ENCODE measurements around the gene COL5A2.

COL5A2 gene

DNA sequence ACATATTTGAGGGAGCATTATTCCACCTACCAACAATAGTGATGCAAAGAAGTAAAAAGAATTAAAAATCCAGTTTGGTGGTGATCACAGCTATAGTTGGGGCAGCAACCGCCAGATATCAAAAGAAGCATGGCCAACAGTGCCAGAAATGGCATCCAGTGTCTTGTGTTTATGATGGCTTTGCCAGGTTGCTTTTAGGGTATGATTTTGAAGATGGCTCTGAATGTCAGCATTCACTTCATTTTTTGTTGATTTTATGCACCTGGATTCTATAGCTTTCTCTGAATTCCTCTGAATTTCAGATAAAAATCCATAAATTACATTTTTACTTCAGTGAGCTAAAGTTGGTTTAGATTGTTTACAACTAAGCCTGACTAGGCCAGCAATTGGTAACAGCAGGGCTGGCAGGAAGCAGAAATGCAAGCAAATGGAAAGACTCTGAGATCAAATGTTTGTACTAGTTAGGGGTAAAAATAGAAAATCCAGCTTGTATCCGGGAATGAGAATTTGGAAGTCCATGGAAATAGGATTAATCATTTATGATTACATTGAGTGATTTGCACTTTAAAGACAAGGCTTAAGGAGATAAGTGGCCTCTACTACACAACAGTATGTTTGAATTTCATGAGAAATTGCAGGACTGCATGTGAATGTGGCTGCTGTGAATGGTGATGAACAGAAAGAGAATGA, 165.0 kb downstream of the COL5A2 start:
- Histone ChIP-seq H3K4me3 (ENCODE audit: low read depth, low read length) (no peak overlapping the region), H3K27me3 (no peaks in the 10 kb centered on the region), H3K36me3 (no peaks in the 10 kb centered on the region), H3K4me1 (no peaks in the 10 kb centered on the region), H3K9me3 (no peaks in the 10 kb centered on the region)
- no peak for DNase-seq
- TF ChIP-seq, protein P1, sequence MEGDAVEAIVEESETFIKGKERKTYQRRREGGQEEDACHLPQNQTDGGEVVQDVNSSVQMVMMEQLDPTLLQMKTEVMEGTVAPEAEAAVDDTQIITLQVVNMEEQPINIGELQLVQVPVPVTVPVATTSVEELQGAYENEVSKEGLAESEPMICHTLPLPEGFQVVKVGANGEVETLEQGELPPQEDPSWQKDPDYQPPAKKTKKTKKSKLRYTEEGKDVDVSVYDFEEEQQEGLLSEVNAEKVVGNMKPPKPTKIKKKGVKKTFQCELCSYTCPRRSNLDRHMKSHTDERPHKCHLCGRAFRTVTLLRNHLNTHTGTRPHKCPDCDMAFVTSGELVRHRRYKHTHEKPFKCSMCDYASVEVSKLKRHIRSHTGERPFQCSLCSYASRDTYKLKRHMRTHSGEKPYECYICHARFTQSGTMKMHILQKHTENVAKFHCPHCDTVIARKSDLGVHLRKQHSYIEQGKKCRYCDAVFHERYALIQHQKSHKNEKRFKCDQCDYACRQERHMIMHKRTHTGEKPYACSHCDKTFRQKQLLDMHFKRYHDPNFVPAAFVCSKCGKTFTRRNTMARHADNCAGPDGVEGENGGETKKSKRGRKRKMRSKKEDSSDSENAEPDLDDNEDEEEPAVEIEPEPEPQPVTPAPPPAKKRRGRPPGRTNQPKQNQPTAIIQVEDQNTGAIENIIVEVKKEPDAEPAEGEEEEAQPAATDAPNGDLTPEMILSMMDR (IDR thresholded peaks at IDR 0.05; ENCODE audit: low read depth, low read length) = no peak

DNA sequence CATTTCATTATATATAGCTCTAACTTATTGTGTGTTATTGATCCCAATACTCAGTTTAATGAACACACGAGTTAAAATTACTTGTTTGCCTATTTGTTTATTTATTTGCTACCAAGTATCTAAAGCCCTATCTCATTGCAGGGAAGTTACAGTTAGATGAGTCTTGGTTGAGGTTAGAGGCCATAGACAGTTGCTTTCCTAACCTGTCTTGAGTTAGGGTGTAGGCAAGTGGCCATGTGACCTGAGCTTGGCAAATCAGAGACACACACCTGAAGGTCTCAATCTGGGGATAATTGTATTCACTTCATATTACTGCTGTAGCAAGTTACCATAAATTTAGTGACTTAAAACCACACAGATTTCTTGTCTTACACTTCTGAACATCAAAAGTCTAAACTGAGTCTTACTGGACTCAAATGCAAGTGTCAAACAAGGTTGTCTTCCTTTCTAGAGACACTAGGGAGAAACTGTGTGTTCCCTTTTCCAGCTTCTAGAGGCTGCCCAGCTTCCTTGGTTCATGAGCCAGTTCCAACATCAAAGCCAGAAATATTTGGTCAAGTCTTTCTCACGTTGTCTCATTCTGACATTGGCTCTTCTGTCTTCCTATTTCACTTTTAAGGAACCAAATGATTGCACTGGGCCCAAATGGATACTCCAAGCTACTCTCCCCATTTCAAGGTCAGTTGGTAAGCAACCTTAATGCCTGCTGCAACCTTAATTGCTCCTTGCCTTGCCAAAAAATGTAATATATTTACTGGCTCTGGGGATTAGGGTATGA, 165.7 kb downstream of the COL5A2 start:
- no peak for DNase-seq
- Histone ChIP-seq H3K9me3 (no peaks in the 10 kb centered on the region), H3K36me3 (no peaks in the 10 kb centered on the region), H3K27me3 (no peaks in the 10 kb centered on the region), H3K4me3 (ENCODE audit: low read depth, low read length) (no peak overlapping the region), H3K4me1 (no peaks in the 10 kb centered on the region)
- TF ChIP-seq, protein P1 (IDR thresholded peaks at IDR 0.05; ENCODE audit: low read depth, low read length) = no peak

DNA sequence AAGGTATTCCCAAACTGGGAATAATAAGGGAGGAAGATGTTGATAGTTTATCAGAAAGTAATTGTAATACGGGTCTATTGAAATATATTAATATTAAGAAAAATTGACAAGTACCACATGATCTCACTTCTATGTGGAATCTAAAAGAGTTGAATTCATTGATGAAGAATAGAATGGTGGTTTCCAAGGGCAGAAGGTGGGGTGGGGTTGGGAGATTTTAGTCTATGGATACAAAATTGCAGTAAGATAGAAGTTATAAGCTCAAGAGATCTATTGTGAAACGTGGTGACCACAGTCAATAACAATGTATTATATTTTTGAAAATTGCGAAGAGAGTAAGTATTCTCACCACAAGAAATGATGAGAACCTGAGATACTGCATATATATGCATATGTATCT, 166.5 kb downstream of the COL5A2 start:
- H3K9me3 ChIP-seq = no peaks in the 10 kb centered on the region
- no peak for DNase-seq
- TF ChIP-seq, protein P1 (IDR thresholded peaks at IDR 0.05; ENCODE audit: low read depth, low read length) = no peak
- H3K27me3 ChIP-seq = no peaks in the 10 kb centered on the region
- H3K36me3 ChIP-seq = no peaks in the 10 kb centered on the region
- no peaks in the 10 kb centered on the region for H3K4me1 ChIP-seq
- H3K4me3 ChIP-seq (ENCODE audit: low read depth, low read length) = no peak overlapping the region

DNA sequence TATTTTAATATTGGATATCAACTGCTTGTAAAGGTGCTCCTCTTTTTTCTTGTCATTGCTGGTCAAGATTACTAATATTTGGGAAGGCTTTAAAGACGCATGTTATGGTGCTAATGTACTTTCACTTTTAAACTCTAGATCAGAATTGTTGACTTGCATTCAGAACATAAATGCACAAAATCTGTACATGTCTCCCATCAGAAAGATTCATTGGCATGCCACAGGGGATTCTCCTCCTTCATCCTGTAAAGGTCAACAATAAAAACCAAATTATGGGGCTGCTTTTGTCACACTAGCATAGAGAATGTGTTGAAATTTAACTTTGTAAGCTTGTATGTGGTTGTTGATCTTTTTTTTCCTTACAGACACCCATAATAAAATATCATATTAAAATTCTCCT, 167.2 kb downstream of the COL5A2 start:
- H3K9me3 ChIP-seq = no peaks in the 10 kb centered on the region
- no peaks in the 10 kb centered on the region for H3K4me1 ChIP-seq
- H3K4me3 ChIP-seq (ENCODE audit: low read depth, low read length) = no peak overlapping the region
- TF ChIP-seq, protein P1 (IDR thresholded peaks at IDR 0.05; ENCODE audit: low read depth, low read length) = no peak
- no peak for DNase-seq
- no peaks in the 10 kb centered on the region for H3K27me3 ChIP-seq
- no peaks in the 10 kb centered on the region for H3K36me3 ChIP-seq

DNA sequence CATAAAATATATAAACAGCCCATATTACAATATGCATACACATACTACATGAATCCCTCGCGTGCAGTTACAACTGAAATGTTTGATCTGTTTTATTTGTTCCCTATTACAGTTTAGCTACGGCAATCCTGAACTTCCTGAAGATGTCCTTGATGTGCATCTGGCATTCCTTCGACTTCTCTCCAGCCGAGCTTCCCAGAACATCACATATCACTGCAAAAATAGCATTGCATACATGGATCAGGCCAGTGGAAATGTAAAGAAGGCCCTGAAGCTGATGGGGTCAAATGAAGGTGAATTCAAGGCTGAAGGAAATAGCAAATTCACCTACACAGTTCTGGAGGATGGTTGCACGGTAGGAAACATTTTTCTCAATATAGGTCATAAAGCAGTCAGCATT, 169.0 kb downstream of the COL5A2 start:
- Histone ChIP-seq H3K4me3 (ENCODE audit: low read depth, low read length) (no peak overlapping the region), H3K27me3 (no peaks in the 10 kb centered on the region), H3K36me3 (no peaks in the 10 kb centered on the region), H3K4me1 (no peaks in the 10 kb centered on the region), H3K9me3 (no peaks in the 10 kb centered on the region)
- TF ChIP-seq, protein P1 (IDR thresholded peaks at IDR 0.05; ENCODE audit: low read depth, low read length) = no peak
- no peak for DNase-seq

All from BE2C (cell line).